ENCODE data around the gene SLC49A3. TPM values are rescaled to one million over a fixed set of nuclear protein-coding genes. Genes with fewer than 3 reads are reported as not detected.
A peak's percentile ranks its signal among the peaks of the same experiment; 100 is the strongest.

Gene SLC49A3
- total and polyA plus RNA-seq, 2 of the 13 experiments (the other 11 are each of a cell fraction or from before 2014, with no cell fraction given): 0.07 to 0.17 TPM

DNA sequence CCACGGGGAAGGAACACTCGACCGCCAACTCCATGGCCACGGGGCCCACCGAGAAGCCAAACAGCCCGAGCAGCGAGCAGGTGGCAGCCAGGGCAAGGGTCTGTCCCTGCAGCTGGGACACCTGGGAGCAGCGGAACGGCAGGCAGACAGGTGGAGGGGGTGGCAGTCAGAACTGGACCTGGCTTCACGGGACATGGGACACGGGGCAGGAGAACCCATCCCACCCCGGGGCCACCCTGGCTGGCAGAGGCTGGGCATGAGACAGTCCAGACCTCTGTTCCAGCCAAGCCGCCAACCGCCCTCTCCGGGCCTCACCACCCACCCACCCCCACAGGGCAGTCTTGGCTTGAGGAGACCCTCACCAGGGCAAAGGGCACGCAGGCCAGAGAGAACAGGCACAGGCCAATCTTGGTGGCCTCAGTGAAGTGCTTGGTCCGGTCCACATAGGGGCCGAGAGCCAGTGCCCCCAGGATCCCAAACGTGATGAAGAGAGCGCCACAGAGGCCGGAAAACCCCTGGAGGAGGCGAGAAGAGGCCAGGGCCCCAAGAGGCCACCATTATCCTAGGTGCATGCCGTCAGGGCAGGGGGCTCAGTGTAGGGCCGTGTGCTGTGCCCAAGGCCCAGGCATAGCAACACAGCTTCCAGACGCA lies 5.6 kb downstream of the SLC49A3 start (continued):
- TF ChIP-seq RBM39 (IDR thresholded peaks at IDR 0.05; ENCODE audit: low read depth, low read length, poor library complexity, severe bottlenecking) (peak; percentile 7), ZNF44 (CRISPR knock-in tag; IDR thresholded peaks at IDR 0.05) (no peak), HOXA5 (CRISPR knock-in tag; IDR thresholded peaks at IDR 0.05) (no peak), IKZF4 (CRISPR knock-in tag; IDR thresholded peaks at IDR 0.05; ENCODE audit: borderline replicate concordance, low read depth, not compliant biosample characterization) (no peak), SETDB1 (CRISPR knock-in tag; IDR thresholded peaks at IDR 0.05; ENCODE audit: borderline replicate concordance) (no peak), ZNF619 (CRISPR knock-in tag; IDR thresholded peaks at IDR 0.05) (0 out of 2 replicates have a peak, but pooled peaks have one; percentile 40), YEATS4 (CRISPR knock-in tag; IDR thresholded peaks at IDR 0.05; ENCODE audit: borderline replicate concordance) (0 out of 2 replicates have a peak, but pooled peaks have one; percentile 21), LCORL (IDR thresholded peaks at IDR 0.05) (no peak), LCORL (CRISPR knock-in tag; IDR thresholded peaks at IDR 0.05) (0 out of 2 replicates have a peak, but pooled peaks have one; percentile 33), ETV6 (CRISPR knock-in tag; conservative IDR thresholded peaks at IDR 0.05) (no peak), ZNF121 (CRISPR knock-in tag; IDR thresholded peaks at IDR 0.05) (no peak), SP2 (CRISPR knock-in tag; IDR thresholded peaks at IDR 0.05) (no peak), TOE1 (CRISPR knock-in tag; IDR thresholded peaks at IDR 0.05) (no peak), KDM2A (CRISPR knock-in tag; IDR thresholded peaks at IDR 0.05; ENCODE audit: borderline replicate concordance, low read depth) (peak; percentile 0; the same call in 1 of the 2 replicates)
- TF ChIP-seq, protein P1, sequence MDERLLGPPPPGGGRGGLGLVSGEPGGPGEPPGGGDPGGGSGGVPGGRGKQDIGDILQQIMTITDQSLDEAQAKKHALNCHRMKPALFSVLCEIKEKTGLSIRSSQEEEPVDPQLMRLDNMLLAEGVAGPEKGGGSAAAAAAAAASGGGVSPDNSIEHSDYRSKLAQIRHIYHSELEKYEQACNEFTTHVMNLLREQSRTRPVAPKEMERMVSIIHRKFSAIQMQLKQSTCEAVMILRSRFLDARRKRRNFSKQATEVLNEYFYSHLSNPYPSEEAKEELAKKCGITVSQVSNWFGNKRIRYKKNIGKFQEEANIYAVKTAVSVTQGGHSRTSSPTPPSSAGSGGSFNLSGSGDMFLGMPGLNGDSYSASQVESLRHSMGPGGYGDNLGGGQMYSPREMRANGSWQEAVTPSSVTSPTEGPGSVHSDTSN (CRISPR knock-in tag; IDR thresholded peaks at IDR 0.05): no peak
- TF ChIP-seq, protein P2, sequence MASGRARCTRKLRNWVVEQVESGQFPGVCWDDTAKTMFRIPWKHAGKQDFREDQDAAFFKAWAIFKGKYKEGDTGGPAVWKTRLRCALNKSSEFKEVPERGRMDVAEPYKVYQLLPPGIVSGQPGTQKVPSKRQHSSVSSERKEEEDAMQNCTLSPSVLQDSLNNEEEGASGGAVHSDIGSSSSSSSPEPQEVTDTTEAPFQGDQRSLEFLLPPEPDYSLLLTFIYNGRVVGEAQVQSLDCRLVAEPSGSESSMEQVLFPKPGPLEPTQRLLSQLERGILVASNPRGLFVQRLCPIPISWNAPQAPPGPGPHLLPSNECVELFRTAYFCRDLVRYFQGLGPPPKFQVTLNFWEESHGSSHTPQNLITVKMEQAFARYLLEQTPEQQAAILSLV (CRISPR knock-in tag; IDR thresholded peaks at IDR 0.05; ENCODE audit: borderline replicate concordance): no peak
